ENCODE results near the gene RAD17.

The RAD17 gene

DNA sequence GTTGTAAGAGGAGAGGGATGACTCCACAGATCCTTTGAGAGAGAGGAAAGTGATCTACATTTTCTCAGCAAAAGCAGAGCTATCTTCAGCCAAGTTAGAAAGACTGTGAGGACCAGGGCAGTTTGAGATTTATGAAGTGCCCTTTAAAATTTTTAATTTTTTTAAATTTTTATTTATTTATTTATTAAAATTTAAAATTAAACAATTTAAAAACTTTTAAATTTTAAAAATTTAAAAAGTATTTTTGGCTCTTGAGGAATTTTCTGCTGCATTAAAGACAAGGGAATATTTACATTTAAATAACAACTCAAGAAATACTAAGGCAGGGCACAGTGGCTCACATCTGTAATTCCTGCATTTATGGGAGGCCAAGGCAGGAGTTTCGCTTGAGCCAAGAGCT is 92.6 kb downstream of the RAD17 start:
- no peak for DNase-seq
